ENCODE results near the gene CD84. TPM values are rescaled to one million over a fixed set of nuclear protein-coding genes. Genes with fewer than 3 reads are reported as not detected.

The CD84 gene
- total RNA-seq, 1 donor from 2014 or later: not detected

GRCh38 chr1:160625321-160625720 is 46.0 kb upstream of the CD84 start:
- Mint-ChIP-seq H3K27ac (no peak overlapping the region), H3K9me3 (ENCODE audit: low read depth) (no peaks in the 10 kb centered on the region), H3K4me3 (ENCODE audit: low read depth) (no peak overlapping the region), H3K4me1 (ENCODE audit: low read depth) (peaks cover 4% of the 10 kb centered on the region), H3K36me3 (ENCODE audit: insufficient read depth) (no peaks in the 10 kb centered on the region), H3K27me3 (peaks cover 4% of the 10 kb centered on the region)
- TF ChIP-seq CTCF (IDR thresholded peaks at IDR 0.05; ENCODE audit: unreplicated experiment): no peak
- DNase-seq (ENCODE audit: low spot score, unreplicated experiment): no peak

- no peaks in the 10 kb centered on the region for H3K9me3 Mint-ChIP-seq (ENCODE audit: low read depth)
- no peak for DNase-seq (ENCODE audit: low spot score, unreplicated experiment)
- TF ChIP-seq CTCF (IDR thresholded peaks at IDR 0.05; ENCODE audit: unreplicated experiment): no peak
- H3K27ac Mint-ChIP-seq: no peak overlapping the region
- peaks cover 4% of the 10 kb centered on the region for H3K27me3 Mint-ChIP-seq
- H3K36me3 Mint-ChIP-seq (ENCODE audit: insufficient read depth): no peaks in the 10 kb centered on the region
- peaks cover 4% of the 10 kb centered on the region for H3K4me1 Mint-ChIP-seq (ENCODE audit: low read depth)
- H3K4me3 Mint-ChIP-seq (ENCODE audit: low read depth): no peak overlapping the region
These were observed 45.2 kb upstream of the CD84 start for GRCh38 chr1:160624464-160624863.

- no peak for DNase-seq (ENCODE audit: low spot score, unreplicated experiment)
- Mint-ChIP-seq H3K27me3 (peaks cover 4% of the 10 kb centered on the region), H3K9me3 (ENCODE audit: low read depth) (peaks cover 4% of the 10 kb centered on the region), H3K36me3 (ENCODE audit: insufficient read depth) (no peaks in the 10 kb centered on the region), H3K4me3 (ENCODE audit: low read depth) (no peak overlapping the region), H3K4me1 (ENCODE audit: low read depth) (peaks cover 3% of the 10 kb centered on the region), H3K27ac (no peak overlapping the region)
- no peak for TF ChIP-seq CTCF (IDR thresholded peaks at IDR 0.05; ENCODE audit: unreplicated experiment)
These were observed 44.6 kb upstream of the CD84 start for GRCh38 chr1:160623862-160624261.

GRCh38 chr1:160623227-160623633 is 43.9 kb upstream of the CD84 start:
- DNase-seq (ENCODE audit: low spot score, unreplicated experiment): no peak
- Mint-ChIP-seq H3K27ac (no peak overlapping the region), H3K4me3 (ENCODE audit: low read depth) (no peak overlapping the region), H3K36me3 (ENCODE audit: insufficient read depth) (no peaks in the 10 kb centered on the region), H3K4me1 (ENCODE audit: low read depth) (no peaks in the 10 kb centered on the region), H3K9me3 (ENCODE audit: low read depth) (peaks cover 5% of the 10 kb centered on the region), H3K27me3 (peaks cover 4% of the 10 kb centered on the region)
- TF ChIP-seq CTCF (IDR thresholded peaks at IDR 0.05; ENCODE audit: unreplicated experiment): no peak

- Mint-ChIP-seq H3K27ac (no peak overlapping the region), H3K9me3 (ENCODE audit: low read depth) (peaks cover 5% of the 10 kb centered on the region), H3K27me3 (peaks cover 4% of the 10 kb centered on the region), H3K4me3 (ENCODE audit: low read depth) (no peak overlapping the region), H3K36me3 (ENCODE audit: insufficient read depth) (no peaks in the 10 kb centered on the region), H3K4me1 (ENCODE audit: low read depth) (no peaks in the 10 kb centered on the region)
- no peak for DNase-seq (ENCODE audit: low spot score, unreplicated experiment)
- no peak for TF ChIP-seq CTCF (IDR thresholded peaks at IDR 0.05; ENCODE audit: unreplicated experiment)
These were observed 43.4 kb upstream of the CD84 start for GRCh38 chr1:160622501-160623226.

Data from progenitor cell of endocrine pancreas (in vitro differentiated cells).